Esophagus squamous epithelium (tissue), 4 donors: ENCODE measurements around the gene GLRA3.

Experiments
- CTCF ChIP-seq, 6 experiments: fragments of 450-650 bp in 4 of 6; fragments of 200-600 bp in 2 of 6; sonication (generic) in 2 of 6; IDR thresholded peaks; one replicate each; pipeline ENCODE4 v1.5.1; 2016 to 2019; ENCODE audit warnings: antibody characterized with exemption in 6 of 6, mild to moderate bottlenecking in 4 of 6, moderate library complexity in 4 of 6
- POLR2A ChIP-seq, 4 donors: fragments of 450-650 bp; IDR thresholded peaks; one replicate each; pipeline ENCODE4 v1.6.1; 2017; ENCODE audit warnings: antibody characterized with exemption in 4 of 4, mild to moderate bottlenecking in 4 of 4, moderate library complexity in 3 of 4

- no peak for TF ChIP-seq CTCF (IDR thresholded peaks at IDR 0.05)
- TF ChIP-seq POLR2A (IDR thresholded peaks at IDR 0.05): no peak
These were observed 182.7 kb downstream of the GLRA3 start for GRCh38 chr4:174646326-174646725.
